IMR-90 (cell line): Measurements from ENCODE around the gene PPM1A. TPM values are rescaled to one million over a fixed set of nuclear protein-coding genes. Genes with fewer than 3 reads are reported as not detected.

Source experiments
- ATAC-seq: fragments of 200-7000 bp; cut with Tn5 transposase; 2 replicates; pipeline ENCODE4 v1.9.1; 2020; ENCODE audit warnings: low read depth, mild to moderate bottlenecking, moderate library complexity
- BruUV-seq: library from RNA; stranded (reverse); fragments of 400-500 nt; replicated peaks from 2 replicates; lab custom pipeline; 2021; lab: Mats Ljungman, UMichigan
- CTCF ChIA-PET: fragments of 300-600 bp; formaldehyde crosslinking; extraction: SDS; loops from one replicate; lab custom pipeline; 2021; ENCODE audit warnings: antibody characterized with exemption; lab: Yijun Ruan, JAX
- POLR2A ChIA-PET: fragments of 300-600 bp; sonication (Branson Sonifier 250); formaldehyde crosslinking; loops from one replicate; lab custom pipeline; 2022; ENCODE audit warnings: antibody characterized with exemption; ENCODE audit not compliant: unreplicated experiment; lab: Charles Lee
- DNase-seq: peaks from one replicate; pipeline ENCODE4 v3.0.0; 2013
- H2AFZ ChIP-seq: replicated peaks from 2 replicates; pipeline ENCODE3; 2013; ENCODE audit warnings: low read length, mild to moderate bottlenecking; ENCODE audit not compliant: poor library complexity
- H2AK5ac ChIP-seq: 2 replicates; pipeline ENCODE4 v1.6.1; 2013; ENCODE audit warnings: low read depth, low read length, inconsistent platforms
- H2AK9ac ChIP-seq: replicated peaks from 2 replicates; pipeline ENCODE3; 2013; ENCODE audit warnings: mild to moderate bottlenecking, low read depth, low read length, moderate library complexity; ENCODE audit not compliant: poor library complexity
- H2BK120ac ChIP-seq: 2 replicates; pipeline ENCODE4 v1.6.1; 2013; ENCODE audit warnings: low read depth, low read length, inconsistent platforms
- H2BK15ac ChIP-seq: 3 replicates; pipeline ENCODE4 v1.6.1; 2013; ENCODE audit warnings: low read depth, low read length, inconsistent platforms
- H2BK20ac ChIP-seq: 2 replicates; pipeline ENCODE4 v1.6.1; 2013; ENCODE audit warnings: low read depth, mild to moderate bottlenecking, inconsistent platforms, low read length, moderate library complexity
- H2BK5ac ChIP-seq: 2 replicates; pipeline ENCODE4 v1.6.1; 2013; ENCODE audit warnings: mild to moderate bottlenecking, low read depth, low read length, inconsistent platforms; ENCODE audit not compliant: poor library complexity, severe bottlenecking
- H3K14ac ChIP-seq: replicated peaks from 2 replicates; pipeline ENCODE4 v1.6.1; 2013; ENCODE audit warnings: low read depth, low read length, inconsistent platforms
- H3K18ac ChIP-seq: 2 replicates; pipeline ENCODE4 v1.6.1; 2013; ENCODE audit warnings: low read depth, low read length, control low read depth
- H3K23ac ChIP-seq: 2 replicates; pipeline ENCODE4 v1.6.1; 2013; ENCODE audit warnings: low read depth, low read length, inconsistent platforms
- H3K27ac ChIP-seq: 2 replicates; pipeline ENCODE4 v1.5.1; 2013; ENCODE audit warnings: mild to moderate bottlenecking, control low read depth, low read length; ENCODE audit not compliant: insufficient read depth
- H3K27me3 ChIP-seq: 2 replicates; pipeline ENCODE4 v1.6.1; 2013; ENCODE audit warnings: low read length; ENCODE audit not compliant: control insufficient read depth, insufficient read depth
- H3K36me3 ChIP-seq: 2 replicates; pipeline ENCODE4 v1.6.1; 2013; ENCODE audit warnings: low read length, mixed read lengths; ENCODE audit not compliant: control insufficient read depth, insufficient read depth
- H3K4ac ChIP-seq: 2 replicates; pipeline ENCODE4 v1.6.1; 2013; ENCODE audit warnings: low read depth, low read length, inconsistent platforms
- H3K4me1 ChIP-seq: 2 replicates; pipeline ENCODE4 v1.6.1; 2013; ENCODE audit warnings: low read length, mixed read lengths; ENCODE audit not compliant: control insufficient read depth, insufficient read depth
- H3K4me2 ChIP-seq: 2 replicates; pipeline ENCODE4 v1.6.1; 2013; ENCODE audit warnings: low read depth, mild to moderate bottlenecking, control low read depth, low read length, moderate library complexity
- H3K4me3 ChIP-seq: 2 replicates; pipeline ENCODE4 v1.5.1; 2013; ENCODE audit warnings: low read depth, mild to moderate bottlenecking, control low read depth, low read length, moderate library complexity; ENCODE audit not compliant: insufficient read depth
- H3K56ac ChIP-seq: 2 replicates; pipeline ENCODE4 v1.6.1; 2013; ENCODE audit warnings: low read length, inconsistent platforms; ENCODE audit not compliant: insufficient read depth; ENCODE audit errors: extremely low read depth
- H3K79me1 ChIP-seq, 2 experiments: 2 replicates each; pipeline ENCODE4 v1.6.1; 2013; ENCODE audit warnings: low read length in 2 of 2, inconsistent platforms in 1 of 2, low read depth in 1 of 2
- H3K9ac ChIP-seq: 2 replicates; pipeline ENCODE4 v1.6.1; 2013; ENCODE audit warnings: low read depth, low read length, control low read depth
- H3K9me1 ChIP-seq: 2 replicates; pipeline ENCODE4 v1.6.1; 2013; ENCODE audit warnings: low read length, inconsistent platforms; ENCODE audit not compliant: insufficient read depth
- H3K9me3 ChIP-seq: 2 replicates; pipeline ENCODE4 v1.6.1; 2013; ENCODE audit warnings: low read length; ENCODE audit not compliant: control insufficient read depth, insufficient read depth
- H4K20me1 ChIP-seq: 2 replicates; pipeline ENCODE4 v1.6.1; 2013; ENCODE audit warnings: low read length, inconsistent platforms; ENCODE audit not compliant: insufficient read depth
- H4K5ac ChIP-seq: 2 replicates; pipeline ENCODE4 v1.6.1; 2013; ENCODE audit warnings: mild to moderate bottlenecking, low read depth, low read length, control low read depth
- H4K8ac ChIP-seq, 2 experiments: 2 replicates each; pipeline ENCODE4 v1.6.1; 2013; ENCODE audit warnings: low read depth in 2 of 2, low read length in 2 of 2, control low read depth in 1 of 2, inconsistent platforms in 1 of 2
- H4K91ac ChIP-seq: 2 replicates; pipeline ENCODE4 v1.6.1; 2013; ENCODE audit warnings: low read depth, low read length, inconsistent platforms; ENCODE audit not compliant: insufficient read depth
- BHLHE40 ChIP-seq: fragments of 150-350 bp; IDR thresholded peaks from 2 replicates; pipeline ENCODE4 v1.6.1; 2016; ENCODE audit warnings: mild to moderate bottlenecking, low read depth, low read length
- CEBPB ChIP-seq: IDR thresholded peaks from 2 replicates; pipeline ENCODE4 v1.6.1; 2012; ENCODE audit warnings: low read depth, low read length, improper control_type of control experiment
- CHD1 ChIP-seq: IDR thresholded peaks from 2 replicates; pipeline ENCODE4 v1.6.1; 2012; ENCODE audit warnings: low read depth, low read length, improper control_type of control experiment
- CTCF ChIP-seq: conservative IDR thresholded peaks from 2 replicates; pipeline ENCODE4 v1.5.1; 2012; ENCODE audit warnings: mild to moderate bottlenecking, low read depth, low read length, improper control_type of control experiment
- ELK1 ChIP-seq: fragments of 150-350 bp; IDR thresholded peaks from 2 replicates; pipeline ENCODE4 v1.6.1; 2016; ENCODE audit warnings: low read depth, mild to moderate bottlenecking, low read length, moderate library complexity, borderline replicate concordance
- FOS ChIP-seq: fragments of 150-350 bp; IDR thresholded peaks from 2 replicates; pipeline ENCODE4 v1.6.1; 2016; ENCODE audit warnings: low read depth, low read length
- MAFK ChIP-seq: IDR thresholded peaks from 2 replicates; pipeline ENCODE4 v1.6.1; 2012; ENCODE audit warnings: low read depth, low read length, improper control_type of control experiment
- MAZ ChIP-seq: IDR thresholded peaks from 2 replicates; pipeline ENCODE4 v1.6.1; 2012; ENCODE audit warnings: low read depth, mild to moderate bottlenecking, low read length, improper control_type of control experiment, moderate library complexity, borderline replicate concordance
- MXI1 ChIP-seq: IDR thresholded peaks from 2 replicates; pipeline ENCODE4 v1.6.1; 2012; ENCODE audit warnings: low read depth, mild to moderate bottlenecking, low read length, moderate library complexity, borderline replicate concordance
- NFE2L2 ChIP-seq: fragments of 150-350 bp; IDR thresholded peaks from 2 replicates; pipeline ENCODE4 v1.6.1; 2016; ENCODE audit warnings: low read depth, mild to moderate bottlenecking, low read length
- POLR2A ChIP-seq: IDR thresholded peaks from 2 replicates; pipeline ENCODE4 v1.6.1; 2012; ENCODE audit warnings: mild to moderate bottlenecking, low read depth, low read length
- RAD21 ChIP-seq: IDR thresholded peaks from 2 replicates; pipeline ENCODE4 v1.6.1; 2012; ENCODE audit warnings: low read length, improper control_type of control experiment
- RCOR1 ChIP-seq: IDR thresholded peaks from 2 replicates; pipeline ENCODE4 v1.6.1; 2012; ENCODE audit warnings: mild to moderate bottlenecking, low read length, improper control_type of control experiment; ENCODE audit not compliant: insufficient replicate concordance
- RFX5 ChIP-seq: IDR thresholded peaks from 2 replicates; pipeline ENCODE4 v1.8.0; 2012; ENCODE audit warnings: low read depth, mild to moderate bottlenecking, low read length, moderate library complexity
- SMC3 ChIP-seq: fragments of 150-350 bp; IDR thresholded peaks from 2 replicates; pipeline ENCODE4 v1.6.1; 2016; ENCODE audit warnings: low read depth, mild to moderate bottlenecking, antibody characterized with exemption, low read length, moderate library complexity
- USF2 ChIP-seq: fragments of 150-350 bp; IDR thresholded peaks from 2 replicates; pipeline ENCODE4 v1.6.1; 2017; ENCODE audit warnings: mild to moderate bottlenecking, antibody characterized with exemption, low read length, low read depth
- dilution Hi-C: fragments of 300-500 bp; cut with HindIII; formaldehyde crosslinking; loops from one replicate; pipeline ENCODE4 v1.14.3; 2018; ENCODE audit warnings: low sequenced_read_pairs; ENCODE audit not compliant: unreplicated experiment
- in situ Hi-C: fragments of 300-500 bp; cut with MboI; formaldehyde crosslinking; loops from 3 replicates; pipeline ENCODE4 v1.14.3; 2019; ENCODE audit warnings: low sequenced_read_pairs, inconsistent platforms, mixed read lengths
- intact Hi-C: fragments of 100-400 bp; cut with micrococcal nuclease; formaldehyde crosslinking; loops from 2 replicates; pipeline ENCODE4 v1.10.0; 2022
- polyA plus RNA-seq, 3 experiments: library from polyadenylated mRNA; depleted of rRNA; stranded (reverse); fragments of >200 nt; gene quantifications; 2 replicates each; pipeline ENCODE4 v1.2.3, GENCODE V29; 2012; ENCODE audit warnings: low replicate concordance in 1 of 3
- total RNA-seq: library from RNA; depleted of rRNA; stranded (reverse); fragments of >200 nt; gene quantifications from 2 replicates; pipeline ENCODE4 v1.2.3, GENCODE V29; 2012

Gene PPM1A
- total and polyA plus RNA-seq, 2 of the 4 experiments (the other 2 are of a cell fraction), result 14.3 to 15.1 TPM

GRCh38 chr14:60233891-60234290 is 15.1 kb upstream of the PPM1A start:
- no peak overlapping the region for H2AK9ac ChIP-seq
- BruUV-seq, result no TSS peak
- TF ChIP-seq MAZ, result no peak
- TF ChIP-seq FOS, result no peak
- TF ChIP-seq MAFK, result no peak
- TF ChIP-seq NFE2L2, result no peak
- TF ChIP-seq CHD1, result no peak
- no peak for TF ChIP-seq POLR2A
- no peak for TF ChIP-seq BHLHE40
- no peak for TF ChIP-seq ELK1
- TF ChIP-seq MXI1, result no peak
- no peak for TF ChIP-seq RAD21
- TF ChIP-seq SMC3, result no peak
- TF ChIP-seq RCOR1, result no peak
- TF ChIP-seq CEBPB, result no peak
- no peak for TF ChIP-seq USF2
- no peak for TF ChIP-seq RFX5
- TF ChIP-seq CTCF, result no peak
- no peak overlapping the region for H2BK20ac ChIP-seq
- H3K4ac ChIP-seq, result no peak overlapping the region
- no peak overlapping the region for H3K27ac ChIP-seq
- DNase-seq (no peak), ATAC-seq (no peak)
- no peak overlapping the region for H3K56ac ChIP-seq
- intact Hi-C loops (no loop called here), in situ Hi-C loops (no loop called here), dilution Hi-C loops (no loop called here)
- no peak overlapping the region for H2AFZ ChIP-seq
- no peak overlapping the region for H3K4me2 ChIP-seq
- no peak overlapping the region for H4K8ac ChIP-seq
- no peaks in the 10 kb centered on the region for H3K79me1 ChIP-seq
- ChIA-PET POLR2A (no interaction called here), CTCF (interaction anchor here (0.7 to 1.3 kb wide), 2 partner anchors 11 to 310 kb away, joined by 3 read pairs; no protein-coding TSS in a partner anchor)
- no peak overlapping the region for H3K4me3 ChIP-seq
- H3K9me3 ChIP-seq, result no peaks in the 10 kb centered on the region
- no peak overlapping the region for H2BK120ac ChIP-seq
- no peak overlapping the region for H2BK5ac ChIP-seq
- H3K9me1 ChIP-seq, result no peaks in the 10 kb centered on the region
- H3K4me1 ChIP-seq, result no peaks in the 10 kb centered on the region
- peaks cover 3% of the 10 kb centered on the region; the same call in 1 of the 2 replicates for H3K27me3 ChIP-seq
- H2AK5ac ChIP-seq, result no peak overlapping the region
- no peak overlapping the region for H2BK15ac ChIP-seq
- H4K20me1 ChIP-seq, result no peaks in the 10 kb centered on the region
- no peak overlapping the region for H4K5ac ChIP-seq
- H3K36me3 ChIP-seq, result no peaks in the 10 kb centered on the region
- no peak overlapping the region for H3K14ac ChIP-seq
- no peak overlapping the region for H4K91ac ChIP-seq
- no peak overlapping the region for H3K9ac ChIP-seq
- no peak overlapping the region for H3K18ac ChIP-seq
- no peak overlapping the region for H3K23ac ChIP-seq
